Measurements from ENCODE around the gene SHISA9.

Gene SHISA9

GRCh38 chr16:12971241-12971640 is 69.8 kb downstream of the SHISA9 start:
- TF ChIP-seq CTCF (IDR thresholded peaks at IDR 0.05; ENCODE audit: extremely low read depth, missing control alignments): no peak
- no peak for DNase-seq (ENCODE audit: low spot score)

- no peak for TF ChIP-seq CTCF (IDR thresholded peaks at IDR 0.05; ENCODE audit: extremely low read depth, missing control alignments)
- DNase-seq (ENCODE audit: low spot score): no peak
Observed at GRCh38 chr16:12972246-12972645, 70.8 kb downstream of the SHISA9 start.

GRCh38 chr16:12975766-12976165 is 74.4 kb downstream of the SHISA9 start:
- no peak for DNase-seq (ENCODE audit: low spot score)
- TF ChIP-seq CTCF (IDR thresholded peaks at IDR 0.05; ENCODE audit: extremely low read depth, missing control alignments): no peak

- no peak for DNase-seq (ENCODE audit: low spot score)
Observed at GRCh38 chr16:12976496-12976895, 75.1 kb downstream of the SHISA9 start.

GRCh38 chr16:12976936-12977335 is 75.5 kb downstream of the SHISA9 start:
- no peak for DNase-seq (ENCODE audit: low spot score)
- no peak for TF ChIP-seq CTCF (IDR thresholded peaks at IDR 0.05; ENCODE audit: extremely low read depth, missing control alignments)

More at GRCh38 chr16:12976496-12976895, 75.1 kb downstream of the SHISA9 start:
- no peak for TF ChIP-seq CTCF (IDR thresholded peaks at IDR 0.05; ENCODE audit: extremely low read depth, missing control alignments)

GRCh38 chr16:12985516-12985915 is 84.1 kb downstream of the SHISA9 start:
- no peak for DNase-seq (ENCODE audit: low spot score)
- no peak for TF ChIP-seq CTCF (IDR thresholded peaks at IDR 0.05; ENCODE audit: extremely low read depth, missing control alignments)

- DNase-seq (ENCODE audit: low spot score): no peak
- no peak for TF ChIP-seq CTCF (IDR thresholded peaks at IDR 0.05; ENCODE audit: extremely low read depth, missing control alignments)
Observed at GRCh38 chr16:12988071-12988470, 86.7 kb downstream of the SHISA9 start.

Data from GM20000 (cell line).